ENCODE data around the gene FRMD5. TPM values are rescaled to one million over a fixed set of nuclear protein-coding genes. Genes with fewer than 3 reads are reported as not detected.

FRMD5 gene
- total and polyA plus RNA-seq, 11 donors, result 12.5 to 110 (median 55.7) TPM

GRCh38 chr15:43920254-43920600 lies 274.8 kb downstream of the FRMD5 start:
- peaks cover 0 to 37% (median 6%) of the 10 kb centered on the region in 12 donors for H3K4me1 ChIP-seq
- H3K4me3 ChIP-seq, result no peak overlapping the region
- H3K27ac ChIP-seq, result no peak overlapping the region
- no peaks in the 10 kb centered on the region for H3K27me3 ChIP-seq
- H3K36me3 ChIP-seq, result no peaks in the 10 kb centered on the region
- 43 to 63% (median 52%) methylated on average over 2 of the region's 2 CpGs for WGBS, 4 donors
- ATAC-seq, result no peak
- intact Hi-C loops (cut with DNase I), result loop anchor here in 1 of 10 donors (10.0 kb wide), 1 partner anchor 115 kb away; no protein-coding TSS in a partner anchor
- H3K9me3 ChIP-seq, result no peaks in the 10 kb centered on the region
- no peak for DNase-seq
- TF ChIP-seq CTCF (IDR thresholded peaks at IDR 0.05) (no peak), POLR2A (IDR thresholded peaks at IDR 0.05) (no peak)

- no peak overlapping the region for H3K27ac ChIP-seq
- no peak for ATAC-seq
- 71 to 74% (median 73%) methylated on average over 5 of the region's 5 CpGs for WGBS, 4 donors
- no peak overlapping the region for H3K4me3 ChIP-seq
- H3K27me3 ChIP-seq, result no peaks in the 10 kb centered on the region
- H3K36me3 ChIP-seq, result no peaks in the 10 kb centered on the region
- H3K4me1 ChIP-seq, result peaks cover 0 to 39% (median 6%) of the 10 kb centered on the region in 12 donors
- DNase-seq, result no peak
- TF ChIP-seq CTCF (IDR thresholded peaks at IDR 0.05), result no peak
- no peak for TF ChIP-seq POLR2A (IDR thresholded peaks at IDR 0.05)
- intact Hi-C loops (cut with DNase I), result loop anchor here in 3 of 10 donors (10.0 kb wide), 2 partner anchors 105 to 115 kb away; no protein-coding TSS in a partner anchor
- H3K9me3 ChIP-seq, result no peaks in the 10 kb centered on the region
Measured at GRCh38 chr15:43919540-43920253, 275.4 kb downstream of the FRMD5 start.

GRCh38 chr15:43918717-43919116 lies 276.4 kb downstream of the FRMD5 start:
- Histone ChIP-seq H3K36me3 (no peaks in the 10 kb centered on the region), H3K4me1 (peaks cover 0 to 44% (median 7%) of the 10 kb centered on the region in 12 donors), H3K4me3 (no peak overlapping the region), H3K27ac (no peak overlapping the region), H3K27me3 (no peaks in the 10 kb centered on the region), H3K9me3 (no peaks in the 10 kb centered on the region)
- DNase-seq, result no peak
- intact Hi-C loops (cut with DNase I), result loop anchor here in 2 of 10 donors (10.0 kb wide), 2 partner anchors 106 to 116 kb away; no protein-coding TSS in a partner anchor
- WGBS, 4 donors, result 86 to 92% (median 88%) methylated on average over 6 of the region's 6 CpGs
- no peak for ATAC-seq
- no peak for TF ChIP-seq CTCF (IDR thresholded peaks at IDR 0.05)
- no peak for TF ChIP-seq POLR2A (IDR thresholded peaks at IDR 0.05)

GRCh38 chr15:43916326-43916660 lies 278.8 kb downstream of the FRMD5 start:
- Histone ChIP-seq H3K27me3 (no peaks in the 10 kb centered on the region), H3K4me3 (no peak overlapping the region), H3K9me3 (no peaks in the 10 kb centered on the region), H3K4me1 (peaks cover 0 to 61% (median 15%) of the 10 kb centered on the region in 12 donors), H3K27ac (peak overlapping the region in 4 of 12 donors; percentile 23 to 47 (median 32)), H3K36me3 (no peaks in the 10 kb centered on the region)
- TF ChIP-seq CTCF (IDR thresholded peaks at IDR 0.05), result no peak
- TF ChIP-seq POLR2A (IDR thresholded peaks at IDR 0.05), result no peak
- intact Hi-C loops (cut with DNase I), result loop anchor here in 2 of 10 donors (10.0 kb wide), 2 partner anchors 109 to 119 kb away; no protein-coding TSS in a partner anchor
- ATAC-seq (no peak), DNase-seq (no peak)
- WGBS, 4 donors, result 78 to 82% (median 79%) methylated on average over 4 of the region's 4 CpGs
